H9 (cell line): ENCODE results near the gene ZNF296. TPM values are rescaled to one million over a fixed set of nuclear protein-coding genes. Genes with fewer than 3 reads are reported as not detected.

Experiments used
- DNase-seq: peaks from one replicate; pipeline ENCODE4 v3.0.0-alpha.2; 2017
- H2AFZ ChIP-seq: one replicate; pipeline ENCODE4 v1.6.1; 2013; ENCODE audit warnings: mild to moderate bottlenecking, low read length, control low read depth, moderate library complexity
- H2AK5ac ChIP-seq: 2 replicates; pipeline ENCODE4 v1.6.1; 2013; ENCODE audit warnings: low read length, control low read depth, mixed read lengths; ENCODE audit not compliant: insufficient read length
- H2BK120ac ChIP-seq: one replicate; pipeline ENCODE4 v1.6.1; 2013; ENCODE audit warnings: low read depth, mild to moderate bottlenecking, low read length, control low read depth, inconsistent platforms; ENCODE audit not compliant: poor library complexity, severe bottlenecking
- H2BK12ac ChIP-seq: 2 replicates; pipeline ENCODE4 v1.6.1; 2013; ENCODE audit warnings: low read length, control low read depth, mixed read lengths, low read depth; ENCODE audit not compliant: insufficient read length
- H2BK15ac ChIP-seq: 2 replicates; pipeline ENCODE4 v1.6.1; 2013; ENCODE audit warnings: low read depth, low read length, control low read depth
- H2BK20ac ChIP-seq: one replicate; pipeline ENCODE4 v1.6.1; 2013; ENCODE audit warnings: low read depth, mild to moderate bottlenecking, low read length, control low read depth, inconsistent platforms; ENCODE audit not compliant: poor library complexity, severe bottlenecking
- H2BK5ac ChIP-seq: 2 replicates; pipeline ENCODE4 v1.6.1; 2013; ENCODE audit warnings: low read length, control low read depth, mixed read lengths; ENCODE audit not compliant: insufficient read length
- H3K14ac ChIP-seq: 2 replicates; pipeline ENCODE4 v1.6.1; 2013; ENCODE audit warnings: low read length, control low read depth; ENCODE audit not compliant: insufficient read depth
- H3K18ac ChIP-seq: 2 replicates; pipeline ENCODE4 v1.6.1; 2013; ENCODE audit warnings: low read depth, mild to moderate bottlenecking, mixed read lengths, low read length, control low read depth; ENCODE audit not compliant: insufficient read length
- H3K23ac ChIP-seq: 2 replicates; pipeline ENCODE4 v1.6.1; 2013; ENCODE audit warnings: low read length, control low read depth, mixed read lengths, low read depth; ENCODE audit not compliant: insufficient read length
- H3K23me2 ChIP-seq: 2 replicates; pipeline ENCODE4 v1.6.1; 2013; ENCODE audit warnings: low read depth, mild to moderate bottlenecking, mixed read lengths, low read length, control low read depth; ENCODE audit not compliant: insufficient read length, poor library complexity, severe bottlenecking
- H3K27ac ChIP-seq: 2 replicates; pipeline ENCODE4 v1.5.1; 2013; ENCODE audit warnings: low read length, control low read depth, mixed read lengths, low read depth; ENCODE audit not compliant: insufficient read length
- H3K27me3 ChIP-seq: 2 replicates; pipeline ENCODE4 v1.6.1; 2013; ENCODE audit warnings: low read length, control low read depth, inconsistent platforms; ENCODE audit not compliant: insufficient read depth
- H3K4ac ChIP-seq: 2 replicates; pipeline ENCODE4 v1.6.1; 2013; ENCODE audit warnings: low read depth, mild to moderate bottlenecking, control low read depth, inconsistent platforms, low read length, moderate library complexity
- H3K4me1 ChIP-seq: 2 replicates; pipeline ENCODE4 v1.6.1; 2013; ENCODE audit warnings: low read length, control low read depth, inconsistent platforms; ENCODE audit not compliant: insufficient read depth
- H3K4me2 ChIP-seq: 2 replicates; pipeline ENCODE4 v1.6.1; 2013; ENCODE audit warnings: low read length, control low read depth, mixed read lengths; ENCODE audit not compliant: insufficient read length, insufficient read depth
- H3K56ac ChIP-seq: 2 replicates; pipeline ENCODE4 v1.6.1; 2013; ENCODE audit warnings: low read depth, mild to moderate bottlenecking, mixed read lengths, low read length, control low read depth; ENCODE audit not compliant: insufficient read length
- H3K79me1 ChIP-seq: 2 replicates; pipeline ENCODE4 v1.6.1; 2013; ENCODE audit warnings: low read depth, mild to moderate bottlenecking, moderate library complexity, low read length, control low read depth, inconsistent platforms; ENCODE audit not compliant: insufficient read depth, poor library complexity, severe bottlenecking
- H3K79me2 ChIP-seq: 2 replicates; pipeline ENCODE4 v1.6.1; 2013; ENCODE audit warnings: low read length, control low read depth, inconsistent platforms; ENCODE audit not compliant: insufficient read depth
- H3K9ac ChIP-seq: 2 replicates; pipeline ENCODE4 v1.6.1; 2013; ENCODE audit warnings: low read length, control low read depth, mixed read lengths; ENCODE audit not compliant: insufficient read length; ENCODE audit errors: extremely low read depth
- H3K9me3 ChIP-seq: one replicate; pipeline ENCODE4 v1.6.1; 2013; ENCODE audit warnings: low read depth, low read length, inconsistent platforms; ENCODE audit not compliant: control insufficient read depth
- H3T11ph ChIP-seq: one replicate; pipeline ENCODE4 v1.6.1; 2013; ENCODE audit warnings: mild to moderate bottlenecking, low read length, control low read depth, inconsistent platforms
- H4K20me1 ChIP-seq: one replicate; pipeline ENCODE4 v1.6.1; 2013; ENCODE audit not compliant: control insufficient read depth, insufficient read length, insufficient read depth
- H4K5ac ChIP-seq: 2 replicates; pipeline ENCODE4 v1.6.1; 2013; ENCODE audit warnings: low read depth, mild to moderate bottlenecking, mixed read lengths, low read length, control low read depth; ENCODE audit not compliant: insufficient read length
- H4K8ac ChIP-seq: replicated peaks from 2 replicates; pipeline ENCODE4 v1.6.1; 2013; ENCODE audit warnings: low read length, control low read depth, mixed read lengths, low read depth; ENCODE audit not compliant: insufficient read length
- H4K91ac ChIP-seq: 2 replicates; pipeline ENCODE4 v1.6.1; 2013; ENCODE audit warnings: low read depth, mild to moderate bottlenecking, moderate library complexity, mixed read lengths, low read length, control low read depth; ENCODE audit not compliant: insufficient read length
- H3K27ac Mint-ChIP-seq, 3 experiments: 2 replicates in 2 of 3; 3 replicates in 1 of 3; pipeline ENCODE4 v1.8.0; 2020 to 2021; ENCODE audit warnings: mixed read lengths in 3 of 3, mild to moderate bottlenecking in 1 of 3, moderate library complexity in 1 of 3
- H3K27me3 Mint-ChIP-seq: 2 replicates; pipeline ENCODE4 v1.8.0; 2021; ENCODE audit warnings: low read depth, mild to moderate bottlenecking, moderate library complexity, mixed read lengths
- H3K36me3 Mint-ChIP-seq, 3 experiments: 2 replicates in 2 of 3; 3 replicates in 1 of 3; pipeline ENCODE4 v1.8.0; 2020 to 2021; ENCODE audit warnings: low read depth in 3 of 3, mixed read lengths in 3 of 3; ENCODE audit not compliant: insufficient read depth in 1 of 3
- H3K4me1 Mint-ChIP-seq, 2 experiments: 2 replicates each; pipeline ENCODE4 v1.8.0; 2020; ENCODE audit warnings: mixed read lengths in 2 of 2
- H3K4me3 Mint-ChIP-seq, 2 experiments: 2 replicates in 1 of 2; 3 replicates in 1 of 2; pipeline ENCODE4 v1.8.0; 2020 to 2021; ENCODE audit warnings: mild to moderate bottlenecking in 2 of 2, mixed read lengths in 2 of 2, moderate library complexity in 1 of 2
- H3K9me3 Mint-ChIP-seq, 2 experiments: 2 replicates in 1 of 2; 3 replicates in 1 of 2; pipeline ENCODE4 v1.8.0; 2020; ENCODE audit warnings: mild to moderate bottlenecking in 2 of 2, mixed read lengths in 2 of 2, moderate library complexity in 1 of 2
- WGBS: extraction: QIAGEN DNeasy Blood & Tissue Kit; methylation state at CpG from one replicate; pipeline ENCODE4 v1.1.7; 2013; ENCODE audit warnings: missing lambda C conversion rate, low lambda C conversion rate, mixed read lengths; ENCODE audit not compliant: insufficient read length; ENCODE audit errors: extremely low coverage; 5-methylcytosine and 5-hydroxymethylcytosine counted together
- total RNA-seq: library from RNA; stranded (reverse); gene quantifications from 2 replicates; pipeline ENCODE4 v1.2.1, GENCODE V29; 2021
- TF ChIP-seq, protein P1 (sequence below): fragments of 200-600 bp; sonication (generic); conservative IDR thresholded peaks from 3 replicates; pipeline ENCODE4 v1.8.0; 2021; ENCODE audit warnings: antibody characterized with exemption, mild to moderate bottlenecking

The ZNF296 gene
- total RNA-seq, 1 experiment from 2014 or later: 14.8 TPM

DNA sequence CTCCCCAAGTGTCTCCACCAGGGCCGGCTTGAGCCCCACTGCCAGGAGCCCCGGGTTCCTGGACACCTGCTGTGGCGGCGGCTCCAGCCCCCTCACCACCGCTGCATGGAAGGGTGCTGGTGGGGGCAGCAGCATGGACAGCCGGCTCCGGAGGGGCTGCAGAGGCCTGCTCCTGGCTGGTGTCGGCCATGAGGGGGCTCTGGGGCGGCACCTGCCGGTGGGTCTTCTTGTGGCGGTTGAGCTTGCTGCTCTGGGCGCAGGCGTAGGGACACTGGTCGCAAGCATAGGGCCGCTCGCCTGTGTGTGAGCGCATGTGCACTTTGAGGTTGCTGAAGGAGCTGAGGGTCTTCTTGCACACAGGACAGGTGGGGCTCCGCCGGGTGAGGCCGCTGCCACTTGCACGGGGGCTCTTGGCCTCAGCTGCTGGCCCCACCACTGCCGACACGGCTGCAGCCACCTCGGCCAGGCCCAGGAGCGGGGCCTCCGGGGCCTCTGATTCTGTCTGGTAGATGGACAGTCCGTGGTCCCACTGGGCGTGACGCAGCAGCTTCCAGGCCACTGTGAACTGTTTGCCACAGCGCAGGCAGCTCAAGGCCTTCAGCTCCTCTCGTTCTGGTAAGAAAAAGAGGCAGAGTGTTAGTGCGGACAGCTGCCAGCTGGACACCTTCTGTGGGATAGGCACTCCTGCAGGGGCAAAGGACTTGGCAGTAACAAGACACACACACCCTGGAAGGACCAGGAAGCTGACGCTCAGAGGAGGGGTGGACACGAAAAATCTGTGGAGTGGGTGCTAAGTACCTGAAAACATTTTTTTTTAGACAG, 4.1 kb downstream of the ZNF296 start:
- H3K4me2 ChIP-seq: no peak overlapping the region
- H2AK5ac ChIP-seq: no peak overlapping the region
- no peak overlapping the region for H2BK12ac ChIP-seq
- no peaks in the 10 kb centered on the region for H3K27me3 ChIP-seq
- no peak overlapping the region for H2BK120ac ChIP-seq
- DNase-seq: peak; percentile 69
- H3K9me3 ChIP-seq: no peaks in the 10 kb centered on the region
- H3K18ac ChIP-seq: no peak overlapping the region
- H2BK5ac ChIP-seq: no peak overlapping the region
- H3K27ac ChIP-seq: no peak overlapping the region
- H3K27ac Mint-ChIP-seq: peak overlapping the region in 2 of 3 experiments; percentile 44 to 76; a peak in 3 of 7 replicates
- H3K23ac ChIP-seq: no peak overlapping the region
- no peak overlapping the region for H3K9ac ChIP-seq
- peaks cover 23 to 47% (median 42%) of the 10 kb centered on the region in 3 experiments for H3K36me3 Mint-ChIP-seq
- no peak overlapping the region for H3T11ph ChIP-seq
- TF ChIP-seq, protein P1, sequence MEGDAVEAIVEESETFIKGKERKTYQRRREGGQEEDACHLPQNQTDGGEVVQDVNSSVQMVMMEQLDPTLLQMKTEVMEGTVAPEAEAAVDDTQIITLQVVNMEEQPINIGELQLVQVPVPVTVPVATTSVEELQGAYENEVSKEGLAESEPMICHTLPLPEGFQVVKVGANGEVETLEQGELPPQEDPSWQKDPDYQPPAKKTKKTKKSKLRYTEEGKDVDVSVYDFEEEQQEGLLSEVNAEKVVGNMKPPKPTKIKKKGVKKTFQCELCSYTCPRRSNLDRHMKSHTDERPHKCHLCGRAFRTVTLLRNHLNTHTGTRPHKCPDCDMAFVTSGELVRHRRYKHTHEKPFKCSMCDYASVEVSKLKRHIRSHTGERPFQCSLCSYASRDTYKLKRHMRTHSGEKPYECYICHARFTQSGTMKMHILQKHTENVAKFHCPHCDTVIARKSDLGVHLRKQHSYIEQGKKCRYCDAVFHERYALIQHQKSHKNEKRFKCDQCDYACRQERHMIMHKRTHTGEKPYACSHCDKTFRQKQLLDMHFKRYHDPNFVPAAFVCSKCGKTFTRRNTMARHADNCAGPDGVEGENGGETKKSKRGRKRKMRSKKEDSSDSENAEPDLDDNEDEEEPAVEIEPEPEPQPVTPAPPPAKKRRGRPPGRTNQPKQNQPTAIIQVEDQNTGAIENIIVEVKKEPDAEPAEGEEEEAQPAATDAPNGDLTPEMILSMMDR: no peak
- no peak overlapping the region for H3K14ac ChIP-seq
- H3K4me3 Mint-ChIP-seq: no peak overlapping the region
- WGBS: no CpG with 5 or more reads among the region's 34 CpGs
- no peak overlapping the region for H2AFZ ChIP-seq
- peaks cover 2% of the 10 kb centered on the region; the same call in 1 of the 2 replicates for H3K79me2 ChIP-seq
- H3K56ac ChIP-seq: no peak overlapping the region
- peaks cover 3% of the 10 kb centered on the region; the same call in 1 of the 2 replicates for H3K4me1 ChIP-seq
- H4K20me1 ChIP-seq: no peaks in the 10 kb centered on the region
- H2BK20ac ChIP-seq: no peak overlapping the region
- H2BK15ac ChIP-seq: no peak overlapping the region
- H3K4ac ChIP-seq: no peak overlapping the region
- no peaks in the 10 kb centered on the region for H3K79me1 ChIP-seq
- no peak overlapping the region for H4K5ac ChIP-seq
- no peak overlapping the region for H4K8ac ChIP-seq
- no peak overlapping the region for H4K91ac ChIP-seq
- peaks cover 17% of the 10 kb centered on the region for H3K23me2 ChIP-seq
- no peaks in the 10 kb centered on the region for H3K27me3 Mint-ChIP-seq
- no peaks in the 10 kb centered on the region for H3K9me3 Mint-ChIP-seq
- H3K4me1 Mint-ChIP-seq: peaks cover 21 to 27% of the 10 kb centered on the region in 2 experiments
